NCI-H1436 (cell line): ENCODE data around the gene RPL10A.
"Not testable (repeated sequence)": the region's sequence is repeated elsewhere in the genome, so short reads cannot be mapped to it uniquely, and the experiment has no call there.

ENCODE experiments used
- DNase-seq: peaks from one replicate; lab custom pipeline; 2025; lab: John Stamatoyannopoulos, UW

The RPL10A gene

DNA sequence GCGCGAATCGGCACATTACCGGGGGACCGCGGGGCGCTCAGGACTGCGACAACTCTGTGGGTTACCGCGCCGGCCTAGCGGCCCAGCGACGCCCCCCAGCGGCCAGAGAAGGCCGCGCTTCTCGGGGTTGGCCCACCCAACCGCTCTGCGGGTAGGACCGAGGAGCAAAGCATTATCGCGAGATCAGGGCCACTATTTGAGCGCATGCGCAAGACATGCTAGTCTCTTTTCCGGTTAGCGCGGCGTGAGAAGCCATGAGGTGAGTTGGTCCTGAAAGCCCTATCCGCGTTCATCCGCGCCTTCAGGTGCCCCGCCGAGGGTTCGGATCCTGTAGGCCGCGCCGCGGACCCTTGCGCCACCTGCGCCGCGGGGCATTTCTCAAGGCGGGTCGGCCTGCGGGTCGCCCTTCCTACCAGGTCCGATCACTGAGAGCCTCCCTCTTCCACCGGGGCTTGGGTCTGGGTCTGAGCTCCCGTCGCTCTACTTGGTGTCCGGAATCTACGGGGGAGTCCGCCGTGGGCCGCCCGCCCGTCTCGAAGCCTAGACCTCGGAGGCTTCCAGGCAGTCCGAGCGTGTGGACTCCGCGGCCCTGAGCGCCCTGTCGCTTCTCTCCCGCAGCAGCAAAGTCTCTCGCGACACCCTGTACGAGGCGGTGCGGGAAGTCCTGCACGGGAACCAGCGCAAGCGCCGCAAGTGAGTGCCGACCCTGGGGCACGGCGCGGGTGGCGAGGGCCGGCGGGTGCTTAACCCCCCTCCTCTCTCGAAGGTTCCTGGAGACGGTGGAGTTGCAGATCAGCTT, at the start of gene RPL10A:
RPL10A (plus strand) TSS at position 221 of the 799 bp plus-strand sequence; CDS start at position 255, 34 bp downstream.
- peak; percentile 96 for DNase-seq

GRCh38 chr6:35419417-35419816, 48.8 kb upstream of the RPL10A start:
- no peak for DNase-seq

- DNase-seq, result no peak
Measured at GRCh38 chr6:35419961-35420360, 48.2 kb upstream of the RPL10A start.

DNA sequence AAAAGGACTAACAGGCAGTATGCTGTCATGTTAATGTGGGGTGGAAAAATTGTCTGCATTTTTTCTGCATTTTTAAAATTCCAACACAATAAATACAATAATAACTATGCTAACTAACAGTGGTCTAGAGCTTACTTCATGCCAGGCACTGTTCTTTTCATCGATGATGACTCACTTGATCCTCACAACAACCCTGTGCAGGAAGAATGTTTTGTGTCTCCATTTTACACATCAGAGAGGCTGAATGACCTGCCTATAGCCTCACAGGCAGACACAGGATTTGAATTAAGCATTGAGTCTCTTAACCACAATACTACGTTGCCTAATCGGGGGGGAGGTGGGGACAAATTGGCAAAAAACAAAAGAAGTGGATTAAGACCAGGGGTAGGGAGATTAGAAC, 42.9 kb upstream of the RPL10A start:
- DNase-seq, result no peak

DNA sequence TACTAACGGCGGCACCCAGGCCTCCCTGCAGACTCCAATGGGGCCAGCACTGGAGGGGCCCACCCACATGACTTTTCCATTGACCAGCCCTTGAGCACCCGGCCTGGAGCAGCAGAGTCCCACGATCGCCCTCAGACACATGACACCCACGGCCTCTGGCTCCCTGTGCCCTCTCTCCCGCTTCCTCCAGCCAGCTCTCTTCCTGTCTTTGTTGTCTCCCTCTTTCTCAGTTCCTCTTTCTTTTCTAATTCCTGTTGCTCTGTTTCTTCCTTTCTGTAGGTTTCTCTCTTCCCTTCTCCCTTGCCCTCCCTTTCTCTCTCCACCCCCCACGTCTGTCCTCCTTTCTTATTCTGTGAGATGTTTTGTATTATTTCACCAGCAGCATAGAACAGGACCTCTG, 42.1 kb upstream of the RPL10A start:
- DNase-seq, result no peak

DNA sequence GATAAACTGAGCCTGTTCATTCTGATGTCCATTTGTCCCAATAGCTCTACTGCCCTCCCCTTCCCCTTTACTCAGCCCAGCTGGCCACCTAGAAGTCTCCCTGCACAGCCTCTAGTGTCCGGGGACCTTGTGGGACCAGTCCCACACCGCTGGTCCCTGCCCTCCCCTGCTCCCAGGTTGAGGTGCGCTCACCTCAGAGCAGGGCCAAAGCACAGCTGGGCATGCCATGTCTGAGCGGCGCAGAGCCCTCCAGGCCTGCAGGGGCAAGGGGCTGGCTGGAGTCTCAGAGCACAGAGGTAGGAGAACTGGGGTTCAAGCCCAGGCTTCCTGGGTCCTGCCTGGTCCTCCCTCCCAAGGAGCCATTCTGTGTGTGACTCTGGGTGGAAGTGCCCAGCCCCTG, 40.8 kb upstream of the RPL10A start:
- no peak for DNase-seq

DNA sequence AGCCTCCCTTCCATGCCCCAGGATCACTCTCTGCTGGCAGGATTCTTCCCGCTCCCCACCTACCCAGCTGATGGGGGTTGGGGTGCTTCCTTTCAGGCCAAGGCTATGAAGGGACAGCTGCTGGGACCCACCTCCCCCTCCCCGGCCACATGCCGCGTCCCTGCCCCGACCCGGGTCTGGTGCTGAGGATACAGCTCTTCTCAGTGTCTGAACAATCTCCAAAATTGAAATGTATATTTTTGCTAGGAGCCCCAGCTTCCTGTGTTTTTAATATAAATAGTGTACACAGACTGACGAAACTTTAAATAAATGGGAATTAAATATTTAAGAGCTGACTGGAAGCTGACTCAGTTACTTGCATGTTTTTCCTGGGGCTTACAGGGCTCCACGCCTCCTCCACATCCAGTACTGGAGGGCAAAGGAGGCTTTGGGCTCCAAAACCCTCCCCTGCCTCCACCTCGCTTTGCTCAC, 40.3 kb upstream of the RPL10A start:
- DNase-seq, result no peak

- DNase-seq, result no peak
Measured at GRCh38 chr6:35428421-35429149, 39.6 kb upstream of the RPL10A start.

GRCh38 chr6:35429463-35429862, 38.7 kb upstream of the RPL10A start:
- no peak for DNase-seq

DNA sequence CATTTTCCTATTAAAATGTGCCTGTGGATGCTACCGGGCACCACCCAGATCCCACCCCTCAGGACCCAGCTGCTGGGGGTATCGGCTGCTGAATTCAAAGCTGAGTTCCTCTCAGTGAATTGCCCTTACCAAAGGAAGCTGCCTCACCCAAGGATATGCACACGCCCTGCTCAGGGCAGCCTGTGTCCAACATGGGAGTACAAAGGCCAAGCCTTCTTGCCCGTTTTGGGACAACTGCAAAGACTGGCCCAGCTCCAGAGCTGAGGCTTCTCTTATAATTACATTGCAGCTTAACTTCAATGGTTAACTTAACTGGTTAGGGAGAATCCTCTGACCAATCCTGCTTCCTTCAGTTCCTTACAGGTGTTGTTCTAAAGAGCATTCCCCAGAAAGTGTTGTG, 35.9 kb upstream of the RPL10A start:
- DNase-seq, result no peak

DNA sequence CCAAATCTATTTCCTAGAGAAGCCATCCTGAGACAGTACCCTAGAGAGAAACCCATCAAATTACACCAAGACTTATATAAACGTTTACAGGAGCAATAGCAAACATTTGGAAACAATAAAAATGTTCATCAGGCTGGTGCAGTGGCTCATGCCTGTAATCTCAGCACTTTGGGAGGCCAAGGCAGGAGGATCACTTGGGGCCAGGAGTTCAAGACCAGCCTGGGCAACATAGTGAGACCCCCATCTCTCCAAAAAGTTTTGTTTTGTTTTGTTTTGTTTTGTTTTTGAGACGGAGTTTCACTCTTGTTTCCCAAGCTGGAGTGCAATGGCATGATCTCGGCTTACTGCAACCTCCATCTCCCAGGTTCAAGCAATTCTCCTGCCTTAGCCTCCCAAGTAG, 35.5 kb upstream of the RPL10A start:
- not testable (repeated sequence) for DNase-seq

DNA sequence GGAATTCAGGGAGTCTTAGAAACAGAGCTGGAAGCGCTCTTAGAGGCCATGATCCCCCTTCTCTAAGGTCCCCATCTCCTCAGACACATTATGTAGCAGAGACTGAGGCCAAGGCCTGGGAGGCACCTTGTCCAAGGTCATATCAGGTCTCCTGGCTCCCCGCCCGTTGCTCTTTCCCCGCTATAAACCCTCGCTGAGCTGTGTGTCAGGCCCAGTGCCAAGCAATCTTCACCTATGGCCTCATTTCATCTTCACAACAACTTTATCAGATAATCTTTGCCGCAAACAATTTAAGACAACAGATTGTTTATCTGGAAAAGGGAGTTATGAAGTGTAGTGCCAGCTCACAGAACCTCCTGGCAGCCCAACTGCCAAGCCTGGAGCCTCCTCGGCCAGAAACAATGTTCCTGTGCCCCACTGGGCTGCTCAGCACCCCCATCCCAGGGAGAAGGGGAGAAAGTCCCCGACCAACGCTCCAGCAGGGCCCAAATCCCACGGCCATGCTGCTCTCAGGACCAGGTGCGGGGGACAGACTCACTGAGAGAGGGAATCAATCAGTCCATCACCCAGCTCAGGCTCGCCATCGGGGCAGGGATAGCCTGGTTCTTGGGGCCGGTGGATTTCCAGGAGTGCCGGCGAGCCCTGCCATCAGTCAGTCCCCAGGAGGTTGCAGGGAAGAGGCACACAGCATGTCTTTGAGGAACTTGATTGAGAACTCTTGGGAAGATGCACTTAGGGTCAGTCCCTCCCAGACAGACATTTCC, 32.9 kb upstream of the RPL10A start:
- no peak for DNase-seq

- DNase-seq, result no peak
Measured at GRCh38 chr6:35436071-35436857, 31.9 kb upstream of the RPL10A start.

GRCh38 chr6:35438378-35439065, 29.7 kb upstream of the RPL10A start:
- DNase-seq, result not testable (repeated sequence)

GRCh38 chr6:35439308-35439707, 28.9 kb upstream of the RPL10A start:
- no peak for DNase-seq

GRCh38 chr6:35441205-35441604, 27.0 kb upstream of the RPL10A start:
- no peak for DNase-seq

DNA sequence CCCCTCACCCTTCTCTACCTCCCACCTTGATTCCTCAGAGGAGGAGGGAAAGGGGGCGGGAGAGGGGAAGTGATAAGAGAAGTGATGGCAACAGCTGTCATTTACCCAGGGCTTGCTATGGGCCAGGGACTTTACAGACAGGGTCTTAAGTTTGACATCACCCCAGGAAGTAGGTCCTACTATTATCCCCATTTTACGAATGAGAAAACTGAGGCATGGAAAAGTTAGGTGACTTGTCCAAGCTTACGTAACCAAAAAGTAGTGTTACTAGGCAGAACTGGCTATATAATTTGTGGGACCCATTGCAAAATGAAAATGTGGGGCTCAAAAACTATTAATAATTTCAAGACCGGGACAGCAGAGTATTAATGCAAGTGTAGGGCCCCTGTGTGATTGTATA, 26.6 kb upstream of the RPL10A start:
- no peak for DNase-seq

- DNase-seq, result no peak
Measured at GRCh38 chr6:35442693-35443092, 25.5 kb upstream of the RPL10A start.

- DNase-seq, result no peak
Measured at GRCh38 chr6:35443341-35444030, 24.7 kb upstream of the RPL10A start.

GRCh38 chr6:35445691-35446090, 22.5 kb upstream of the RPL10A start:
- no peak for DNase-seq

GRCh38 chr6:35448191-35448590, 20.0 kb upstream of the RPL10A start:
- no peak for DNase-seq
